K562 (cell line): Measurements from ENCODE around the gene ELMO1. TPM values are rescaled to one million over a fixed set of nuclear protein-coding genes. Genes with fewer than 3 reads are reported as not detected.

ENCODE experiments used
- ATAC-seq: fragments of 200-7000 bp; cut with Tn5 transposase; 3 replicates; pipeline ENCODE4 v1.9.1; 2020; ENCODE audit warnings: moderate library complexity
- BruUV-seq: library from RNA; stranded (reverse); fragments of 400-500 nt; replicated peaks from 2 replicates; lab custom pipeline; 2021; lab: Mats Ljungman, UMichigan
- CTCF ChIA-PET: fragments of 300-600 bp; formaldehyde crosslinking; extraction: SDS; loops from one replicate; lab custom pipeline; 2021; ENCODE audit warnings: low intra/inter-chr PET ratio; lab: Yijun Ruan, JAX
- POLR2A ChIA-PET: fragments of 300-600, 350-650 bp; sonication (Branson Sonifier 250); formaldehyde crosslinking; extraction: SDS; loops from one replicate; lab custom pipeline; 2021; ENCODE audit warnings: antibody characterized with exemption, inconsistent platforms; lab: Yijun Ruan, JAX
- DNase-seq, 4 experiments: peaks; one replicate each; pipeline versions ENCODE4 v3.0.0 to v3.0.0-alpha.2; 2011 to 2018; ENCODE audit warnings: low spot score in 3 of 4, mixed read lengths in 3 of 4; ENCODE audit errors: extremely low read depth in 1 of 4
- FAIRE-seq: peaks from 2 replicates; lab custom pipeline; 2011; peaks lifted over from hg19 to GRCh38; lab: Jason Lieb, UNC
- H2AFZ ChIP-seq: 2 replicates; pipeline ENCODE4 v1.6.0; 2011; ENCODE audit warnings: low read depth, low read length, control low read depth, inconsistent platforms
- H3K27ac ChIP-seq: fragments of 200-600 bp; 3 replicates; pipeline ENCODE4 v1.8.0; 2011; ENCODE audit warnings: low read depth, mild to moderate bottlenecking, control low read depth, inconsistent platforms, low read length, moderate library complexity, mixed read lengths; ENCODE audit errors: extremely low read depth
- H3K27me3 ChIP-seq, 2 experiments: fragments of 300-600 bp in 1 of 2; 2 replicates in 1 of 2; 3 replicates in 1 of 2; pipeline versions ENCODE4 v1.6.0 to v1.8.0; 2011; ENCODE audit warnings: inconsistent platforms in 2 of 2, low read length in 2 of 2, mild to moderate bottlenecking in 1 of 2, mixed read lengths in 1 of 2, moderate library complexity in 1 of 2; ENCODE audit not compliant: control insufficient read depth in 2 of 2, insufficient read depth in 2 of 2
- H3K36me3 ChIP-seq: fragments of 300-600 bp; 3 replicates; pipeline ENCODE4 v1.8.0; 2011; ENCODE audit warnings: mild to moderate bottlenecking, low read length, inconsistent platforms; ENCODE audit not compliant: control insufficient read depth, insufficient read depth
- H3K4me1 ChIP-seq, 2 experiments: fragments of 200-600 bp in 1 of 2; replicated peaks in 1 of 2; 2 replicates in 1 of 2; 3 replicates in 1 of 2; pipeline versions ENCODE4 v1.5.1 to v1.8.0; 2011; ENCODE audit warnings: inconsistent platforms in 2 of 2, low read length in 2 of 2, mild to moderate bottlenecking in 1 of 2, mixed read lengths in 1 of 2, moderate library complexity in 1 of 2; ENCODE audit not compliant: control insufficient read depth in 2 of 2, insufficient read depth in 2 of 2
- H3K4me2 ChIP-seq: 2 replicates; pipeline ENCODE4 v1.6.1; 2011; ENCODE audit warnings: low read length, control low read depth, inconsistent platforms, mixed read lengths; ENCODE audit not compliant: insufficient read depth
- H3K4me3 ChIP-seq: fragments of 200-600 bp; sonication (generic), shearing (Covaris generic); 2 replicates; pipeline ENCODE4 v1.5.1; 2016; ENCODE audit warnings: control low read depth, inconsistent platforms
- H3K79me2 ChIP-seq: fragments of 200-600 bp; 3 replicates; pipeline ENCODE4 v1.8.0; 2011; ENCODE audit warnings: low read length, inconsistent platforms; ENCODE audit not compliant: control insufficient read depth, insufficient read depth
- H3K9ac ChIP-seq, 2 experiments: 2 replicates each; pipeline versions ENCODE4 v1.6.0 to v1.6.1; 2011; ENCODE audit warnings: low read depth in 2 of 2, low read length in 2 of 2, control low read depth in 1 of 2, inconsistent platforms in 1 of 2, mild to moderate bottlenecking in 1 of 2, mixed read lengths in 1 of 2; ENCODE audit not compliant: insufficient read depth in 1 of 2
- H3K9me1 ChIP-seq: one replicate; pipeline ENCODE4 v1.6.0; 2011; ENCODE audit warnings: inconsistent platforms, mild to moderate bottlenecking, low read length, moderate library complexity; ENCODE audit not compliant: control insufficient read depth, insufficient read depth
- H3K9me3 ChIP-seq: replicated peaks from 2 replicates; pipeline ENCODE4 v1.5.1; 2011; ENCODE audit warnings: low read depth, low read length, inconsistent platforms; ENCODE audit not compliant: control insufficient read depth, insufficient read depth
- H4K20me1 ChIP-seq: replicated peaks from 2 replicates; pipeline ENCODE4 v1.6.1; 2011; ENCODE audit warnings: low read length, inconsistent platforms, mixed read lengths; ENCODE audit not compliant: control insufficient read depth, insufficient read depth
- EZH2 ChIP-seq: IDR thresholded peaks from 2 replicates; pipeline ENCODE4 v1.6.1; 2012; ENCODE audit warnings: low read depth, mild to moderate bottlenecking, inconsistent platforms, low read length, borderline replicate concordance
- FOSL1 ChIP-seq: fragments of 200-800 bp; sonication (Bioruptor generic); conservative IDR thresholded peaks from 2 replicates; pipeline ENCODE4 v1.6.1; 2016; ENCODE audit warnings: missing genetic modification characterization, missing compliant biosample characterization
- FOXP1 ChIP-seq: sonication (generic); formaldehyde crosslinking; IDR thresholded peaks from 2 replicates; pipeline ENCODE4 v1.8.0; 2022; ENCODE audit warnings: mild to moderate bottlenecking, missing genetic modification reagents
- HINFP ChIP-seq: fragments of 450-650 bp; conservative IDR thresholded peaks from 2 replicates; pipeline ENCODE4 v1.6.1; 2016; ENCODE audit warnings: missing genetic modification characterization, low read depth, mild to moderate bottlenecking, control low read depth, missing compliant biosample characterization
- JUND ChIP-seq, 2 experiments: IDR thresholded peaks; 2 replicates in 1 of 2; 3 replicates in 1 of 2; pipeline ENCODE4 v1.6.1; 2011; ENCODE audit warnings: borderline replicate concordance in 2 of 2, low read depth in 2 of 2, low read length in 2 of 2, improper control_type of control experiment in 1 of 2, missing biosample characterization in 1 of 2, missing genetic modification characterization in 1 of 2, missing genetic modification reagents in 1 of 2
- MCM2 ChIP-seq: fragments of 450-650 bp; IDR thresholded peaks from 2 replicates; pipeline ENCODE4 v1.6.1; 2017; ENCODE audit warnings: low read depth, mild to moderate bottlenecking
- MEIS2 ChIP-seq: fragments of 450-650 bp; IDR thresholded peaks from 2 replicates; pipeline ENCODE4 v1.6.1; 2014; ENCODE audit warnings: mild to moderate bottlenecking; ENCODE audit not compliant: partially characterized antibody
- NBN ChIP-seq: fragments of 450-650 bp; IDR thresholded peaks from 2 replicates; pipeline ENCODE4 v1.6.1; 2016; ENCODE audit warnings: low read depth, mild to moderate bottlenecking
- SAFB2 ChIP-seq: fragments of 200-400 bp; formaldehyde crosslinking; IDR thresholded peaks from 2 replicates; pipeline ENCODE4 v1.6.1; 2018; ENCODE audit warnings: borderline replicate concordance, low read length, low read depth, moderate library complexity; ENCODE audit not compliant: severe bottlenecking
- SMAD2 ChIP-seq: fragments of 150-350 bp; IDR thresholded peaks from 2 replicates; pipeline ENCODE4 v1.6.1; 2014; ENCODE audit warnings: low read depth, mild to moderate bottlenecking, low read length
- ZNF280B ChIP-seq: fragments of 250-450 bp; sonication (Bioruptor Pico); IDR thresholded peaks from 2 replicates; pipeline ENCODE4 v1.5.1; 2021; ENCODE audit warnings: mild to moderate bottlenecking
- ZNF347 ChIP-seq: fragments of 450-650 bp; formaldehyde crosslinking; IDR thresholded peaks from 2 replicates; pipeline ENCODE4 v1.4.0; 2020; ENCODE audit warnings: low read depth, mild to moderate bottlenecking, moderate library complexity
- WGBS: fragments of 100-300 bp; shearing (Covaris generic); methylation state at CpG from one replicate; pipeline ENCODE4 v1.1.6; 2016; ENCODE audit warnings: low coverage, mixed read lengths; ENCODE audit not compliant: insufficient coverage; ENCODE audit errors: missing lambda C conversion rate; 5-methylcytosine and 5-hydroxymethylcytosine counted together
- in situ Hi-C: fragments of 300-500 bp; cut with MboI; formaldehyde crosslinking; loops from 4 replicates; pipeline ENCODE4 v1.15.0; 2018; ENCODE audit warnings: inconsistent platforms, mixed read lengths
- intact Hi-C: fragments of 100-400 bp; cut with micrococcal nuclease; formaldehyde crosslinking; loops from 2 replicates; pipeline ENCODE4 v1.14.2; 2022
- polyA plus RNA-seq, 8 experiments: library from polyadenylated mRNA; depleted of rRNA in 4 of 8; stranded (reverse) in 5 of 8; unstranded in 3 of 8; fragments of >200 nt; fragmentation: Nextera tagmentation in 2 of 8; fragmentation: Illumina TruSeq in 1 of 8; extraction: Ambion mirVana in 2 of 8; extraction: Trizol in 1 of 8; gene quantifications; 2 replicates each; pipeline versions ENCODE4 v1.2.1 to v1.2.3, GENCODE V29; 2011 to 2014; ENCODE audit warnings: inconsistent platforms in 1 of 8, missing spikeins in 1 of 8
- total RNA-seq, 7 experiments: library from RNA; depleted of rRNA in 6 of 7; stranded (reverse); fragments of >200 nt in 6 of 7; fragmentation: Illumina TruSeq in 2 of 7; extraction: Trizol in 2 of 7; gene quantifications; 2 replicates each; pipeline versions ENCODE4 v1.2.1 to v1.2.3, GENCODE V29; 2011 to 2021; ENCODE audit warnings: low replicate concordance in 1 of 7

Gene ELMO1
- total and polyA plus RNA-seq, 9 of the 15 experiments (the other 6 are each of a cell fraction or from before 2014, with no cell fraction given) = 0.36 to 7.2 (median 3.6) TPM

GRCh38 chr7:37151741-37152413, 296.8 kb downstream of the ELMO1 start:
- Histone ChIP-seq H3K9me3 (no peaks in the 10 kb centered on the region), H3K4me3 (no peak overlapping the region), H3K27ac (no peak overlapping the region), H3K4me2 (no peak overlapping the region), H3K9me1 (no peaks in the 10 kb centered on the region), H3K9ac (no peak overlapping the region), H3K36me3 (no peaks in the 10 kb centered on the region), H3K27me3 (no peaks in the 10 kb centered on the region), H3K79me2 (no peaks in the 10 kb centered on the region), H2AFZ (no peak overlapping the region), H3K4me1 (no peaks in the 10 kb centered on the region), H4K20me1 (no peaks in the 10 kb centered on the region)
- ChIA-PET CTCF (no interaction called here), POLR2A (no interaction called here)
- WGBS = 14% methylated on average over 7 of the region's 7 CpGs
- DNase-seq (no peak), FAIRE-seq (no peak), ATAC-seq (no peak)
- BruUV-seq = no TSS peak
- intact Hi-C loops (no loop called here), in situ Hi-C loops (no loop called here)
- TF ChIP-seq MEIS2 (no peak), JUND (IDR thresholded peaks at IDR 0.05; ENCODE audit: borderline replicate concordance, low read depth, low read length) (no peak), JUND (tag; IDR thresholded peaks at IDR 0.05; ENCODE audit: borderline replicate concordance, low read depth, low read length) (no peak), SAFB2 (no peak)

- DNase-seq = no peak
- Histone ChIP-seq H3K9me3 (no peaks in the 10 kb centered on the region), H3K79me2 (no peaks in the 10 kb centered on the region), H4K20me1 (no peaks in the 10 kb centered on the region), H3K4me3 (no peak overlapping the region), H2AFZ (no peak overlapping the region), H3K4me2 (no peak overlapping the region), H3K36me3 (no peaks in the 10 kb centered on the region), H3K4me1 (no peaks in the 10 kb centered on the region), H3K27ac (no peak overlapping the region), H3K9me1 (no peaks in the 10 kb centered on the region), H3K9ac (no peak overlapping the region), H3K27me3 (no peaks in the 10 kb centered on the region)
- ATAC-seq = no peak
- POLR2A ChIA-PET = no interaction called here
- CTCF ChIA-PET = interaction anchor here (0.6 kb wide), 1 partner anchor 36 kb away, joined by 3 read pairs; no protein-coding TSS in a partner anchor
- no peak for FAIRE-seq
- intact Hi-C loops = no loop called here
- in situ Hi-C loops = no loop called here
- 23% methylated on average over 4 of the region's 4 CpGs for WGBS
- BruUV-seq = no TSS peak
- TF ChIP-seq FOXP1 (CRISPR knock-in tag) (no peak), NBN (no peak), ZNF280B (CRISPR knock-in tag) (no peak), FOSL1 (tag) (no peak), MCM2 (no peak), EZH2 (no peak), HINFP (tag) (no peak), SMAD2 (no peak), MEIS2 (no peak), ZNF347 (no peak)
Observed at GRCh38 chr7:37150856-37151255, 297.8 kb downstream of the ELMO1 start.
